Activated gamma-delta T cell (primary cell): ENCODE data around the gene PCOLCE2.

Experiments
- DNase-seq: peaks from one replicate; lab custom pipeline; 2025; lab: John Stamatoyannopoulos, UW

PCOLCE2 gene

GRCh38 chr3:142863930-142864920, 24.7 kb downstream of the PCOLCE2 start:
- no peak for DNase-seq

- no peak for DNase-seq
Observed at GRCh38 chr3:142863010-142863817, 25.7 kb downstream of the PCOLCE2 start.

GRCh38 chr3:142861926-142862325, 27.0 kb downstream of the PCOLCE2 start:
- DNase-seq = no peak

- no peak for DNase-seq
Observed at GRCh38 chr3:142858043-142858442, 30.8 kb downstream of the PCOLCE2 start.

GRCh38 chr3:142857056-142857455, 31.8 kb downstream of the PCOLCE2 start:
- DNase-seq = no peak

GRCh38 chr3:142853270-142854168, 35.4 kb downstream of the PCOLCE2 start:
- DNase-seq = no peak

GRCh38 chr3:142852009-142852408, 36.9 kb downstream of the PCOLCE2 start:
- DNase-seq = no peak

GRCh38 chr3:142850395-142851023, 38.4 kb downstream of the PCOLCE2 start:
- no peak for DNase-seq

- DNase-seq = no peak
Observed at GRCh38 chr3:142849148-142849547, 39.7 kb downstream of the PCOLCE2 start.

- no peak for DNase-seq
Observed at GRCh38 chr3:142846779-142847577, 41.9 kb downstream of the PCOLCE2 start.

GRCh38 chr3:142844339-142844977, 44.4 kb downstream of the PCOLCE2 start:
- no peak for DNase-seq

GRCh38 chr3:142839831-142840230, 49.1 kb downstream of the PCOLCE2 start:
- no peak for DNase-seq

- no peak for DNase-seq
Observed at GRCh38 chr3:142837526-142837925, 51.4 kb downstream of the PCOLCE2 start.

GRCh38 chr3:142828703-142829305, 60.1 kb downstream of the PCOLCE2 start:
- DNase-seq = no peak

GRCh38 chr3:142819179-142819578, 69.7 kb downstream of the PCOLCE2 start:
- no peak for DNase-seq

- no peak for DNase-seq
Observed at GRCh38 chr3:142818651-142819050, 70.2 kb downstream of the PCOLCE2 start.

GRCh38 chr3:142817897-142818296, 71.0 kb downstream of the PCOLCE2 start:
- no peak for DNase-seq

GRCh38 chr3:142817356-142817755, 71.5 kb downstream of the PCOLCE2 start:
- no peak for DNase-seq

GRCh38 chr3:142815803-142816202, 73.1 kb downstream of the PCOLCE2 start:
- no peak for DNase-seq
